T-helper 1 cell treated with Interleukin-12 subunit alpha and Interleukin-12 subunit beta and Interleukin-4 antibody, amounts not matched to agents 30 μg/mL and 1 μg/mL, for 36 hours (primary cell): ENCODE data around the gene AK8.
"Not testable (repeated sequence)": the region's sequence is repeated elsewhere in the genome, so short reads cannot be mapped to it uniquely, and the experiment has no call there.

Source experiments
- H3K27ac Mint-ChIP-seq: one replicate; pipeline ENCODE4 v1.8.0; 2021; ENCODE audit warnings: mild to moderate bottlenecking, mixed read lengths
- H3K27me3 Mint-ChIP-seq: one replicate; pipeline ENCODE4 v1.8.0; 2021; ENCODE audit warnings: low read depth, mixed read lengths
- H3K36me3 Mint-ChIP-seq: one replicate; pipeline ENCODE4 v1.8.0; 2021; ENCODE audit warnings: low read depth, mixed read lengths
- H3K4me1 Mint-ChIP-seq: one replicate; pipeline ENCODE4 v1.8.0; 2021; ENCODE audit warnings: low read depth, mixed read lengths
- H3K4me3 Mint-ChIP-seq: one replicate; pipeline ENCODE4 v1.8.0; 2021; ENCODE audit warnings: mild to moderate bottlenecking, moderate library complexity, mixed read lengths
- H3K9me3 Mint-ChIP-seq: one replicate; pipeline ENCODE4 v1.8.0; 2021; ENCODE audit warnings: mixed read lengths

AK8 gene

GRCh38 chr9:132721661-132722060 lies 156.4 kb downstream of the AK8 start:
- H3K9me3 Mint-ChIP-seq = no peaks in the 10 kb centered on the region
- peaks cover 27% of the 10 kb centered on the region for H3K27me3 Mint-ChIP-seq
- H3K4me1 Mint-ChIP-seq = no peaks in the 10 kb centered on the region
- H3K36me3 Mint-ChIP-seq = no peaks in the 10 kb centered on the region
- no peak overlapping the region for H3K4me3 Mint-ChIP-seq
- no peak overlapping the region for H3K27ac Mint-ChIP-seq

DNA sequence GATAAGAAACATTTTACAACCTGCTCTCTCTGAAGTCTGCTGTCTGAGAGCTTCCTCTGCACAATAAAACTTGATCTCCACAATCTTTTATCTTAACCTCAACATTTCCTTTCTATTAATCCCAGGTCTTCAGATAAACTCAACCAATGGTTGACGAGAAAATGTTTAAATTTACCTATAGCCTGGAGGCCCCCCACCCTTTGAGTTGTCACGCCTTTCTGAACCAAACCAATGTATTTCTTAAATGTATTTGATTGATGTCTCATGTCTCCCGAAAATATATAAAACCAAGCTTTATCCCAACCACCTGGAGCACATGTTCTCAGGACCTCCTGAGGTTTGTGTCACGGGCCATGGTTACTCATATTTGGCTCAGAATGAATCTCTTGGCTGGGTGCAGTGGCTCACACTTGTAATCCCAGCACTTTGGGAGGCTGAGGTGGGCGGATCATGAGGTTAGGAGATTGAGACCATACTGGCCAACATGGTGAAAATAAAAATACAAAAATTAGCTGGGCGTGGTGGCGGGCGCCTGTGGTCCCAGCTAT lies 159.6 kb downstream of the AK8 start:
- H3K36me3 Mint-ChIP-seq, H3K9me3 Mint-ChIP-seq, H3K27ac Mint-ChIP-seq, H3K4me1 Mint-ChIP-seq, H3K4me3 Mint-ChIP-seq: not testable (repeated sequence)
- H3K27me3 Mint-ChIP-seq = peaks cover 27% of the 10 kb centered on the region

DNA sequence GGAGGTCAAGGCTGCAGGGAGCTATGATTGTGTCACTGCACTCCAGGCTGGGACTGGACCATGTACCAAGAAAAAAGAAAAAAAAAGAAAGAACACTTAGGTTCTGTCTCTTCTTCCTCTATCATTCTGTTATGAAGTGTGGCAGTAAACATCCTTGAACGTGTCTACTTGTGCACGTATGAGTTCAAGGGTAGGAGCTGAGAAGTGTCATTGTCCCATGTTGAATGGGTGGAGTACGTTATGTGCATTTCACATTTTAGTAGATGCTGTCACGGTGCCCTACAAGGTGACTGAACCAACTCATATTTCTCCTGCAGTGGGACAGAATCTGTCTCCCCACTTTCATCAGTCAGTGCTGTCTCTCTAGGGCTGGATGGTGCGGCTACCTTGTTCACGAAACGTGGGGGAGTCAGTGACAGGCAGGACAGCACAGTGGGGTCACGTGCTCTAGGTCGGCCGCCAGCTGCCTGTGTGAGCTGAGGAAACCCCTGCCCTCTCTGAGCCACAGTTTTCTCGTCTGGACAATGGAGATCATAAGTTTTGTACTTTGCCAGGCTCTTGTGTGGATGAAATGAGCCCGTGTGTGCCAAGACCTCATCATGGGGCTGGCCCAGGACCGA lies 160.6 kb downstream of the AK8 start:
- H3K4me3 Mint-ChIP-seq = no peak overlapping the region
- H3K4me1 Mint-ChIP-seq = no peaks in the 10 kb centered on the region
- no peaks in the 10 kb centered on the region for H3K9me3 Mint-ChIP-seq
- no peak overlapping the region for H3K27ac Mint-ChIP-seq
- peaks cover 27% of the 10 kb centered on the region for H3K27me3 Mint-ChIP-seq
- no peaks in the 10 kb centered on the region for H3K36me3 Mint-ChIP-seq

GRCh38 chr9:132716007-132716406 lies 162.1 kb downstream of the AK8 start:
- Mint-ChIP-seq H3K27ac (no peak overlapping the region), H3K4me1 (no peaks in the 10 kb centered on the region), H3K4me3 (no peak overlapping the region), H3K9me3 (no peaks in the 10 kb centered on the region), H3K27me3 (peaks cover 27% of the 10 kb centered on the region), H3K36me3 (no peaks in the 10 kb centered on the region)

DNA sequence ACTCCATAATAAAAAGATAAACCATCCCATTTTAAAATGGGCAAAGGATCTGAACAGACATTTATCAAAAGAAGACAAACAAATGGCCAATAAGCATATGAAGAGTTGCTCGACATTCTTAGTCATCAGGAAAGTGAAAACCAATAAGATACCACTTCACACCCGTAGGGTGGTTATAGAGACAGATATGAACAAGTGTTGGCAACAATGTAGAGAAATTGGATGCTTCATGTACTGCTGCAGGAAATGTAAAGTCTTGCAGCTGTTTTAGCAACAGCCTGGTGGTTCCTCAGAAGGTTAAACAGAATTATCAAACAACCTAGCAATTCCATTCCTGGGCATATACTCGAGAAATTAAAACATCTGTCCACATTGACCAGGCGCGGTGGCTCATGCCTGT lies 165.3 kb downstream of the AK8 start:
- no peak overlapping the region for H3K27ac Mint-ChIP-seq
- no peaks in the 10 kb centered on the region for H3K36me3 Mint-ChIP-seq
- no peaks in the 10 kb centered on the region for H3K9me3 Mint-ChIP-seq
- peaks cover 18% of the 10 kb centered on the region for H3K27me3 Mint-ChIP-seq
- H3K4me1 Mint-ChIP-seq = no peaks in the 10 kb centered on the region
- H3K4me3 Mint-ChIP-seq = no peak overlapping the region

DNA sequence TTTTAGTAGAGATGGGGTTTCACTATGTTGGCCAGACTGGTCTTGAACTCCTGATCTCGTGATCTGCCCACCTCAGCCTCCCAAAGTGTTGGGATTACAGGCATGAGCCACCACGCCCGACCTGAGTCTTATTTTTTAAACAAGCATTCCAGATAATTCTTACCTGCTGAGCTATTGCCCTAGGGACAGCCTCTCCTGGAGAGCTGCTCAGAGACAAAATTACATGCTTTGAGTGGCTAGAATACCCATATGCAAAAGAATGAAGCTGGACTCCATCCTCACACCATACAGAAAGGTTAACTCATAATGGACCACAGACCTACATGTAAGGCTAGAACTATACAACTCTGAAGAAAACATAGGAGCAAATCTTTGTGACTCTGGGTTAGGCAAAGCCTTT lies 166.2 kb downstream of the AK8 start:
- H3K4me3 Mint-ChIP-seq = no peak overlapping the region
- H3K36me3 Mint-ChIP-seq = no peaks in the 10 kb centered on the region
- H3K27me3 Mint-ChIP-seq = peaks cover 11% of the 10 kb centered on the region
- no peak overlapping the region for H3K27ac Mint-ChIP-seq
- no peaks in the 10 kb centered on the region for H3K4me1 Mint-ChIP-seq
- no peaks in the 10 kb centered on the region for H3K9me3 Mint-ChIP-seq

- not testable (repeated sequence) for H3K4me1 Mint-ChIP-seq
These were observed 166.9 kb downstream of the AK8 start for GRCh38 chr9:132711152-132711551.

GRCh38 chr9:132710333-132710732 lies 167.8 kb downstream of the AK8 start:
- Mint-ChIP-seq H3K27ac (no peak overlapping the region), H3K9me3 (no peaks in the 10 kb centered on the region), H3K36me3 (no peaks in the 10 kb centered on the region), H3K27me3 (peaks cover 11% of the 10 kb centered on the region), H3K4me1 (no peaks in the 10 kb centered on the region), H3K4me3 (no peak overlapping the region)

More at GRCh38 chr9:132711152-132711551, 166.9 kb downstream of the AK8 start:
- H3K27me3 Mint-ChIP-seq = peaks cover 11% of the 10 kb centered on the region
- H3K9me3 Mint-ChIP-seq, H3K27ac Mint-ChIP-seq, H3K36me3 Mint-ChIP-seq, H3K4me3 Mint-ChIP-seq: not testable (repeated sequence)

DNA sequence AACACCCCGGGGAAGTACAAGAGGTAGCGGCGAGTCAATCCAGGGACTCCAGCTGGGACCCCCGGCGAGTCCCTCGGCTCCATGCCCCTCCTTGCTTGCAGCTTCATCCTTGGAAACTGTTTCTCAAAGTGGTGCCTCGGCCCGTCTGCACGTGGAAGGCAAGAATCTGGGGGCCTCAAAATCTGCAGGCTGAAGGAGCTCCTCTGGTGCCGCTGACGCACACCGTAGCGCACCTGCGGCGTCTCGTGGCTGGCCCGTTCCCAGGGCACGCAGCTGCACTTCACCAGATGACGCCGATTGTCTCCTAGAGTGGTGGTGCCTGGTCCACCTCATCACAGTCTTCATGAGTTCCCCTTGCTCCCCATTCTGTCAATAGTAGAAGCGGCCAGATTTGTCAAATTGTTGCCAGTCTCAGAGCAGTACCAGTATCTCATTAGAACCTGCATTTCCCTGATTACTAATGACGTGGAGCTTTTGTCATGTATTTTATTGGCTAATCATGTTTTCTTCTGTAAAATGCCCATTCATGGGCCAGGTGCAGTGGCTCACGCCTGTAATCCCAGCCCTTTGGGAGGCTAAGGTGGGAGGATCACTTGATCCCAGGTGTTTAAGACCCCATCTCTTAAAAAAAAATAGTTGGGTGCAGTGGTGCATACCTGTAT lies 169.2 kb downstream of the AK8 start:
- no peaks in the 10 kb centered on the region for H3K36me3 Mint-ChIP-seq
- H3K9me3 Mint-ChIP-seq = no peaks in the 10 kb centered on the region
- no peak overlapping the region for H3K27ac Mint-ChIP-seq
- H3K4me3 Mint-ChIP-seq = no peak overlapping the region
- H3K27me3 Mint-ChIP-seq = peaks cover 11% of the 10 kb centered on the region
- H3K4me1 Mint-ChIP-seq = no peaks in the 10 kb centered on the region

GRCh38 chr9:132708239-132708638 lies 169.8 kb downstream of the AK8 start:
- Mint-ChIP-seq H3K4me1 (no peaks in the 10 kb centered on the region), H3K27ac (no peak overlapping the region), H3K9me3 (peaks cover 3% of the 10 kb centered on the region), H3K36me3 (no peaks in the 10 kb centered on the region), H3K27me3 (peaks cover 15% of the 10 kb centered on the region), H3K4me3 (no peak overlapping the region)

DNA sequence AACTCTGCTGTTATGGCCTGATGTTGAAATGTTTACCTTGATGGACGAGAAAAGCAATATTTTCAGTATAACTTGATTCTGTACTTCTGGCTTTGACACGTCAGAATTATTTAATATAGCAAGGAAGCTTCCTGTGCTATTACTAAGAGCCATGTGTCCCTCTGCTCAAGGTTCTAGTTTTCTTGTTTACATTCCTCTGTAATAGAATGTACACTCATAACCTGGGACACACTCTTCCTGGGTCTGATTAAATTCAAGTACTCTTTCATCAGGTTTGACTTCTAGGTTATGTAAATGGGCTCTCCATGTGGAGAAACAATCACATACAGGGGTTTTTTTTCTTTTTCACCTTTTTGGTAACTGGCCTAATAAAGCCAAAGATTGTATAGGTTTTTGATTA lies 174.7 kb downstream of the AK8 start:
- Mint-ChIP-seq H3K4me3 (no peak overlapping the region), H3K36me3 (no peaks in the 10 kb centered on the region), H3K27me3 (peaks cover 7% of the 10 kb centered on the region), H3K9me3 (peaks cover 10% of the 10 kb centered on the region), H3K4me1 (no peaks in the 10 kb centered on the region), H3K27ac (no peak overlapping the region)

DNA sequence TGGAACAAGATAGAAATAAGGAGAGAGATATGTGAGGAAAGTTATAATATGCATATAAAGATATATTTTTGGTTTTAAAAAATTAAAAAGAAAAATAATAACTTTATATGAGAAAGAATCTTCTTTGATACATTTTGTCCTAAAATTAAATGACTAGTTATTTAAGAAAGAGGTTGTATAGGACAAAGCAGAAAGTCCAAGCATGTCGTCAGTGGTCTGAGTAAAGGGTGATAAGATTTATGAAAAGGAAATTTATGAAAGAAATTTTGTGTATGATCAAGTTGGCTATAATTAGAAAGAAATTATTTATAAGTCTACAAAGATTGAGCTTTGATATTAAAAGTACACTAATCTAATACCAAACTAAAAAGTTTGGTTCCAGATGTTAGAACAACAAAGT lies 175.8 kb downstream of the AK8 start:
- H3K27me3 Mint-ChIP-seq = peaks cover 7% of the 10 kb centered on the region
- H3K36me3 Mint-ChIP-seq = peaks cover 3% of the 10 kb centered on the region
- H3K4me1 Mint-ChIP-seq = no peaks in the 10 kb centered on the region
- H3K9me3 Mint-ChIP-seq = peaks cover 21% of the 10 kb centered on the region
- no peak overlapping the region for H3K4me3 Mint-ChIP-seq
- H3K27ac Mint-ChIP-seq = no peak overlapping the region

- H3K4me1 Mint-ChIP-seq = no peaks in the 10 kb centered on the region
These were observed 178.1 kb downstream of the AK8 start for GRCh38 chr9:132699956-132700355.

DNA sequence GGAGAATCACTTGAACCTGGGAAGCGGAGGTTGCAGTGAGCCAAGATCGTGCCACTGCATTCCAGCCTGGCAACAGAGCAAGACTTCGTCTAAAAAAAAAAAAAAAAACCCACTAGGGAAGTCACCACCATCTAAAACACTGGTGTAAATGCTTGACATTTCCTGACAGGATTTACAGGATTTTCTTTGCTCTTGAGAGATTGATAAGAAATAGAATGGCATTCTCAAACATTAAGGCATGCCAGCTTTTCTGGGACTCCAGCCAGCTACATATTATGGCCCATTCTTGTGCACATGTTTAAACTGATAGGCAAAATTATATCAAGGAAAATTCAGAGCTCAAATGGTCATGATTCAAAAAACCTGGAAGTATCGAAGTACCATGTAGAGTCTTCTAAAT lies 179.1 kb downstream of the AK8 start:
- Mint-ChIP-seq H3K4me3 (no peak overlapping the region), H3K27ac (no peak overlapping the region), H3K9me3 (peaks cover 51% of the 10 kb centered on the region), H3K27me3 (peaks cover 7% of the 10 kb centered on the region), H3K36me3 (peaks cover 7% of the 10 kb centered on the region), H3K4me1 (peaks cover 4% of the 10 kb centered on the region)

More at GRCh38 chr9:132699956-132700355, 178.1 kb downstream of the AK8 start:
- Mint-ChIP-seq H3K36me3 (peaks cover 3% of the 10 kb centered on the region), H3K9me3 (peaks cover 41% of the 10 kb centered on the region), H3K27ac (no peak overlapping the region), H3K4me3 (no peak overlapping the region), H3K27me3 (peaks cover 7% of the 10 kb centered on the region)

DNA sequence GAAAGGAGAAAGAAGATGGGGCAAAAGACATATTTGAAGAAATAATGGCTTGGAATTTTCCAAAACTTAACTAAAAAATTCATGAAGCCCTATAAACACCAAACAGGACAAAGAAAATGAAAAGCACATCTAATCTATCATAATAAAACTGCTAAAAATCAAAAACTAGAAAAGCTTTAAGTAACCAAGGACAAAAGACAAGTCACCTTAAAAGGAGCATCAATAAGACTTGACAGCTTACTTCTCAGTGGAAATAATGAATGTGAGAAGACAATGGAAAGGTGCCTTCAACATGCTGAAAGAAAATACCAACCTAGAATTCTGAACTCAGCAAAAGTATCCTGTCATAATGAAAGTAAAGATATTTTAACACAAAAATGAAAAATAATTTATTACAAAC lies 180.9 kb downstream of the AK8 start:
- no peak overlapping the region for H3K27ac Mint-ChIP-seq
- no peaks in the 10 kb centered on the region for H3K27me3 Mint-ChIP-seq
- H3K4me3 Mint-ChIP-seq = no peak overlapping the region
- peaks cover 59% of the 10 kb centered on the region for H3K9me3 Mint-ChIP-seq
- H3K4me1 Mint-ChIP-seq = peaks cover 4% of the 10 kb centered on the region
- peaks cover 12% of the 10 kb centered on the region for H3K36me3 Mint-ChIP-seq
